PC-3 (cell line): ENCODE data around the gene HDAC9. TPM values are rescaled to one million over a fixed set of nuclear protein-coding genes. Genes with fewer than 3 reads are reported as not detected.

Source experiments
- ATAC-seq: fragments of 200-7000 bp; cut with Tn5 transposase; 2 replicates; pipeline ENCODE4 v1.9.1; 2020; ENCODE audit warnings: mild to moderate bottlenecking, moderate library complexity
- BruUV-seq: library from RNA; stranded (reverse); fragments of 400-500 nt; replicated peaks from 2 replicates; lab custom pipeline; 2021; lab: Mats Ljungman, UMichigan
- CTCF ChIA-PET: fragments of 300-600 bp; sonication (Branson Sonifier 250); formaldehyde crosslinking; loops from one replicate; lab custom pipeline; 2022; ENCODE audit warnings: antibody characterized with exemption; lab: Charles Lee
- POLR2A ChIA-PET: fragments of 300-600 bp; sonication (Branson Sonifier 250); formaldehyde crosslinking; loops from one replicate; lab custom pipeline; 2022; ENCODE audit warnings: antibody characterized with exemption; ENCODE audit not compliant: unreplicated experiment; lab: Charles Lee
- DNase-seq: peaks from one replicate; pipeline ENCODE4 v3.0.0-alpha.2; 2015
- H2AFZ ChIP-seq: fragments of 300-600 bp; sonication (generic); 2 replicates; pipeline ENCODE4 v1.6.0; 2016; ENCODE audit warnings: antibody characterized with exemption, low read length
- H3F3A ChIP-seq: fragments of 300-600 bp; sonication (generic); one replicate; pipeline ENCODE4 v1.6.0; 2017; ENCODE audit warnings: antibody characterized with exemption, low read length, control low read depth, mild to moderate bottlenecking; ENCODE audit not compliant: unreplicated experiment
- H3K27ac ChIP-seq: fragments of 300-600 bp; sonication (generic); 2 replicates; pipeline ENCODE4 v1.5.1; 2016; ENCODE audit warnings: mild to moderate bottlenecking, low read length
- H3K27me3 ChIP-seq: fragments of 300-600 bp; sonication (generic); 2 replicates; pipeline ENCODE4 v1.6.1; 2016; ENCODE audit warnings: low read length, mixed read lengths
- H3K36me3 ChIP-seq: fragments of 300-600 bp; sonication (generic); 2 replicates; pipeline ENCODE4 v1.6.1; 2016; ENCODE audit warnings: low read depth, mixed run types, low read length, mixed read lengths
- H3K4me1 ChIP-seq: fragments of 300-600 bp; sonication (generic); 2 replicates; pipeline ENCODE4 v1.5.1; 2016; ENCODE audit warnings: low read length; ENCODE audit not compliant: insufficient read depth
- H3K4me2 ChIP-seq: fragments of 300-600 bp; sonication (generic); 2 replicates; pipeline ENCODE4 v1.6.0; 2016; ENCODE audit warnings: low read length
- H3K4me3 ChIP-seq: fragments of 300-600 bp; sonication (generic); 2 replicates; pipeline ENCODE4 v1.5.1; 2016; ENCODE audit warnings: mild to moderate bottlenecking, low read length, mixed read lengths
- H3K79me2 ChIP-seq: fragments of 300-600 bp; sonication (generic); 2 replicates; pipeline ENCODE4 v1.6.1; 2017; ENCODE audit warnings: low read length, mixed read lengths
- H3K9ac ChIP-seq: fragments of 300-600 bp; sonication (generic); 2 replicates; pipeline ENCODE4 v1.6.0; 2016; ENCODE audit warnings: mild to moderate bottlenecking, low read length
- H3K9me2 ChIP-seq: fragments of 300-600 bp; sonication (generic); replicated peaks from 2 replicates; pipeline ENCODE4 v1.6.1; 2016; ENCODE audit warnings: mixed run types, low read length, mixed read lengths
- H3K9me3 ChIP-seq: fragments of 300-600 bp; sonication (generic); 2 replicates; pipeline ENCODE4 v1.6.1; 2016; ENCODE audit warnings: low read length, mixed read lengths
- H4K20me1 ChIP-seq: fragments of 300-600 bp; sonication (generic); 2 replicates; pipeline ENCODE4 v1.6.1; 2016; ENCODE audit warnings: low read length, mixed read lengths
- EZH2 ChIP-seq: fragments of 300-600 bp; sonication (generic); IDR thresholded peaks from one replicate; pipeline ENCODE4 v1.6.1; 2017; ENCODE audit warnings: antibody characterized with exemption, mild to moderate bottlenecking, low read length; ENCODE audit not compliant: unreplicated experiment
- EZH2phosphoT487 ChIP-seq: fragments of 300-600 bp; sonication (generic); IDR thresholded peaks from 2 replicates; pipeline ENCODE4 v1.6.1; 2018; ENCODE audit warnings: mild to moderate bottlenecking, antibody characterized with exemption, low read length, borderline replicate concordance
- intact Hi-C: fragments of 100-400 bp; cut with micrococcal nuclease; formaldehyde crosslinking; loops from 2 replicates; pipeline ENCODE4 v1.9.0; 2023
- total RNA-seq: library from RNA; depleted of rRNA; stranded (reverse); fragments of >200 nt; gene quantifications from 2 replicates; pipeline ENCODE4 v1.2.3, GENCODE V29; 2014
- TF ChIP-seq, protein P1 (sequence below): fragments of 300-600 bp; sonication (generic); conservative IDR thresholded peaks from 2 replicates; pipeline ENCODE4 v1.5.1; 2017; ENCODE audit warnings: antibody characterized with exemption, low read depth, mild to moderate bottlenecking, low read length

HDAC9 gene
- total RNA-seq, 1 experiment from 2014 or later: 7.8 TPM

DNA sequence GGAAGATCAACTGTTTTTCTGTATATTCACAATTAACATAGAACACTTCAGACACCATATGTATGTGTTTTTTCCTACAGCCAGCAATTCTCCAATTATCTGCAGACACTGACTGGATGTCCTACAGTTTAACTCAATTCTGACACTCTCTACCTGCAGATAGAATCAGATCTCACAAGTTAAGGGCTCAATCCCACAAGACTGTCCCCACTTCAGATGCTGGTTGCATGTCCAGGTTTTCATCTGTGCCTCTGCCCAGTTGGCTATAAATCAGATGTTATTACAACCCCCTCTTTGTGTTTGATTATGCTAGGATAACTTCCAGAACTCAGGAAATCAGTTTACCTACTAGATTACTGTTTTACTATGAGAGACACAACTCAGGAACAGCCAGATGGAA lies 326.0 kb downstream of the HDAC9 start:
- H3K27me3 ChIP-seq: no peaks in the 10 kb centered on the region
- no peak for ATAC-seq
- H3K4me2 ChIP-seq: no peak overlapping the region
- H3K9ac ChIP-seq: no peak overlapping the region
- no peak for DNase-seq
- H3K4me3 ChIP-seq: no peak overlapping the region
- intact Hi-C loops: no loop called here
- no peak overlapping the region for H2AFZ ChIP-seq
- H3K9me3 ChIP-seq: no peaks in the 10 kb centered on the region
- H3F3A ChIP-seq: no peaks in the 10 kb centered on the region
- H3K27ac ChIP-seq: no peak overlapping the region
- TF ChIP-seq EZH2: no peak
- no peak for TF ChIP-seq EZH2phosphoT487
- TF ChIP-seq, protein P1, sequence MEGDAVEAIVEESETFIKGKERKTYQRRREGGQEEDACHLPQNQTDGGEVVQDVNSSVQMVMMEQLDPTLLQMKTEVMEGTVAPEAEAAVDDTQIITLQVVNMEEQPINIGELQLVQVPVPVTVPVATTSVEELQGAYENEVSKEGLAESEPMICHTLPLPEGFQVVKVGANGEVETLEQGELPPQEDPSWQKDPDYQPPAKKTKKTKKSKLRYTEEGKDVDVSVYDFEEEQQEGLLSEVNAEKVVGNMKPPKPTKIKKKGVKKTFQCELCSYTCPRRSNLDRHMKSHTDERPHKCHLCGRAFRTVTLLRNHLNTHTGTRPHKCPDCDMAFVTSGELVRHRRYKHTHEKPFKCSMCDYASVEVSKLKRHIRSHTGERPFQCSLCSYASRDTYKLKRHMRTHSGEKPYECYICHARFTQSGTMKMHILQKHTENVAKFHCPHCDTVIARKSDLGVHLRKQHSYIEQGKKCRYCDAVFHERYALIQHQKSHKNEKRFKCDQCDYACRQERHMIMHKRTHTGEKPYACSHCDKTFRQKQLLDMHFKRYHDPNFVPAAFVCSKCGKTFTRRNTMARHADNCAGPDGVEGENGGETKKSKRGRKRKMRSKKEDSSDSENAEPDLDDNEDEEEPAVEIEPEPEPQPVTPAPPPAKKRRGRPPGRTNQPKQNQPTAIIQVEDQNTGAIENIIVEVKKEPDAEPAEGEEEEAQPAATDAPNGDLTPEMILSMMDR: no peak
- H4K20me1 ChIP-seq: no peaks in the 10 kb centered on the region
- H3K36me3 ChIP-seq: no peaks in the 10 kb centered on the region
- H3K9me2 ChIP-seq: no peaks in the 10 kb centered on the region
- peaks cover 11% of the 10 kb centered on the region; the same call in 1 of the 2 replicates for H3K4me1 ChIP-seq
- POLR2A ChIA-PET: no interaction called here
- BruUV-seq: no TSS peak
- CTCF ChIA-PET: no interaction called here
- H3K79me2 ChIP-seq: no peaks in the 10 kb centered on the region

DNA sequence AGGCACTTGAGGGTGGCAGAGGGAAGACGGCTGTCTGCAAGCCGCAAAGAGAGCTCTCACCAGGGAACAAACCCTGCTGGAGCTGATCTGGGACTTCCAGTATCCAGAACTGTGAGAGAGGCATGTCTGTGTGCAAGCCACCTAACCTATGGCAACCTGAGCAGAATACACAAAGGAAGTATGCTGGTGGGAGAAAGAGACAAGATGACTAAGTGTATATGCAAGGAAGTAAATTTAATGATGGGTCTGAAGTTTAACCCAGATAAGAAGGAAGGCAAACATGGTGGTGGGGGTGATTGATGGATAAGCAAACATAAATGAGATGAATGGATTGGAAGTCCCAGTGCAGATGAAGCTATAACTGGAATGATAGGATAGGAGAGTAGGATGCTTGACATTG lies 328.6 kb downstream of the HDAC9 start:
- no peak overlapping the region for H2AFZ ChIP-seq
- no peaks in the 10 kb centered on the region for H4K20me1 ChIP-seq
- ChIA-PET CTCF (no interaction called here), POLR2A (no interaction called here)
- H3K27me3 ChIP-seq: no peaks in the 10 kb centered on the region
- no peak overlapping the region for H3K27ac ChIP-seq
- no peaks in the 10 kb centered on the region for H3F3A ChIP-seq
- H3K79me2 ChIP-seq: no peaks in the 10 kb centered on the region
- no peak overlapping the region for H3K4me3 ChIP-seq
- intact Hi-C loops: no loop called here
- BruUV-seq: no TSS peak
- ATAC-seq (peak; percentile 82), DNase-seq (peak; percentile 66)
- H3K4me1 ChIP-seq: peaks cover 18% of the 10 kb centered on the region
- H3K9ac ChIP-seq: no peak overlapping the region
- H3K4me2 ChIP-seq: no peak overlapping the region
- H3K9me3 ChIP-seq: no peaks in the 10 kb centered on the region
- H3K36me3 ChIP-seq: no peaks in the 10 kb centered on the region
- H3K9me2 ChIP-seq: no peaks in the 10 kb centered on the region
- TF ChIP-seq, protein P1: no peak
- no peak for TF ChIP-seq EZH2phosphoT487

DNA sequence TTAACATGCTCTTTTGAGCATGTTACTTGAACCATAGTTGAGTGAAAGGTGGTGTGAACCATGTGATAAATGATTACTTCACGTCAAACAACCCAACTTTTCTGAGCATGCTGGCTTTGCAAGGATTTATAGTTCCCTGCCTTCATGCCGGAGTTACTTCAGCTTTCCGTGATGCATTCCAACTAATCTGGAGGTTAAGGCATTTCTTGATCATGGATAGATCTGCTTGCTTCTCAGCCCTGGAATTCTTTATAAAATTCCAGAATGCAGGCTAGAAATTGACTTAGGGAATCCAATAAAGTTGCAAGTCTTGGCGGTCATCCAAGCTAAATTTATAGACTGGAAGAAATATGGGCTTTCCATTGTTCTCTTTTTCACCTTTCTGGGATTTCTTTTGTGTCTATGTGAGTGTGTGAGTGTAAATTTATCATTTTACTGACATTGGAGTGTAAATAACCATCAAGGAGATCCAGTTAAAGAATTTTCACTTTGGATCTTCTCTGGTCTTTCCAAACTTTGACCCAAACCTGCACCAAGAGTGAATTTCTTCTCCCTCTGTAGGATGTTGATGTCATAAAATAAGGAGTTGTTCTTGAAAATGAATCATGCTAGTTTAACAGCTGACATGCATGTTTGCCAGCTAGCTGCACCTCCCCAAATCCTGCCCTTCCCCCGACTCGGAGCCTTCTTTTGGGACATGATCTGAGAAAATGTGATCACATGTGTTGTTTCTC lies 332.9 kb downstream of the HDAC9 start:
- Histone ChIP-seq H2AFZ (no peak overlapping the region), H3K9me2 (no peaks in the 10 kb centered on the region), H3K27me3 (no peaks in the 10 kb centered on the region), H3K4me1 (peaks cover 25% of the 10 kb centered on the region), H3K9ac (no peak overlapping the region), H3K9me3 (no peaks in the 10 kb centered on the region), H3K36me3 (no peaks in the 10 kb centered on the region), H3K4me2 (no peak overlapping the region), H4K20me1 (no peaks in the 10 kb centered on the region), H3K27ac (no peak overlapping the region), H3K4me3 (no peak overlapping the region), H3K79me2 (no peaks in the 10 kb centered on the region), H3F3A (no peaks in the 10 kb centered on the region)
- intact Hi-C loops: no loop called here
- no TSS peak for BruUV-seq
- peak; percentile 12 for DNase-seq
- TF ChIP-seq EZH2: no peak
- TF ChIP-seq, protein P1: no peak
- no peak for TF ChIP-seq EZH2phosphoT487
- ChIA-PET POLR2A (no interaction called here), CTCF (no interaction called here)
- no peak for ATAC-seq
